Sciatic nerve (tissue), 2 donors: ENCODE data around the gene EXD2. TPM values are rescaled to one million over a fixed set of nuclear protein-coding genes. Genes with fewer than 3 reads are reported as not detected.

ENCODE experiments used
- ATAC-seq: fragments of 200-7000 bp; cut with Tn5 transposase; one replicate; pipeline ENCODE4 v1.9.1; 2020; ENCODE audit warnings: mild to moderate bottlenecking, moderate library complexity
- DNase-seq: peaks from one replicate; pipeline ENCODE4 v3.0.0-alpha.2; 2020; ENCODE audit warnings: low spot score
- intact Hi-C: fragments of 100-400 bp; cut with DNase I; formaldehyde crosslinking; loops from one replicate; pipeline ENCODE4 v1.14.2; 2022
- total RNA-seq: library from RNA; stranded (reverse); fragmentation: NEBNext Ultra II Directional; extraction: Animal tissue kit (Norgen Biotek cat#: 25700); gene quantifications from one replicate; pipeline ENCODE4 v1.2.1, GENCODE V29; 2021
- donor health status: DM: no; HTN: no; CAD: no.
- donor health status: DM: no; HTN: no; CAD: no.

EXD2 gene
- total RNA-seq, 1 donor from 2014 or later, result 30.0 TPM

GRCh38 chr14:69291396-69291795 lies 100.1 kb downstream of the EXD2 start:
- intact Hi-C loops, result no loop called here
- no peak for DNase-seq
- no peak for ATAC-seq

GRCh38 chr14:69291891-69292561 lies 100.7 kb downstream of the EXD2 start:
- no peak for DNase-seq
- no peak for ATAC-seq
- intact Hi-C loops, result no loop called here

Other genes with a start within 250 kb of the EXD2 start
- gene ACTN1, start 212.2 kb upstream of the EXD2 start, total RNA-seq, result 216 TPM
- gene DCAF5, start 38.4 kb upstream of the EXD2 start, total RNA-seq, result 42.8 TPM
- 8.1 TPM for gene GALNT16, start 68.7 kb downstream of the EXD2 start, total RNA-seq
- gene ERH, start 206.8 kb downstream of the EXD2 start, total RNA-seq, result 113 TPM
- 45.7 TPM for gene SLC39A9, start 207.2 kb downstream of the EXD2 start, total RNA-seq